ENCODE data around the gene DCST1. TPM values are rescaled to one million over a fixed set of nuclear protein-coding genes. Genes with fewer than 3 reads are reported as not detected.
"Not testable (repeated sequence)": the region's sequence is repeated elsewhere in the genome, so short reads cannot be mapped to it uniquely, and the experiment has no call there.

Gene DCST1, protein sequence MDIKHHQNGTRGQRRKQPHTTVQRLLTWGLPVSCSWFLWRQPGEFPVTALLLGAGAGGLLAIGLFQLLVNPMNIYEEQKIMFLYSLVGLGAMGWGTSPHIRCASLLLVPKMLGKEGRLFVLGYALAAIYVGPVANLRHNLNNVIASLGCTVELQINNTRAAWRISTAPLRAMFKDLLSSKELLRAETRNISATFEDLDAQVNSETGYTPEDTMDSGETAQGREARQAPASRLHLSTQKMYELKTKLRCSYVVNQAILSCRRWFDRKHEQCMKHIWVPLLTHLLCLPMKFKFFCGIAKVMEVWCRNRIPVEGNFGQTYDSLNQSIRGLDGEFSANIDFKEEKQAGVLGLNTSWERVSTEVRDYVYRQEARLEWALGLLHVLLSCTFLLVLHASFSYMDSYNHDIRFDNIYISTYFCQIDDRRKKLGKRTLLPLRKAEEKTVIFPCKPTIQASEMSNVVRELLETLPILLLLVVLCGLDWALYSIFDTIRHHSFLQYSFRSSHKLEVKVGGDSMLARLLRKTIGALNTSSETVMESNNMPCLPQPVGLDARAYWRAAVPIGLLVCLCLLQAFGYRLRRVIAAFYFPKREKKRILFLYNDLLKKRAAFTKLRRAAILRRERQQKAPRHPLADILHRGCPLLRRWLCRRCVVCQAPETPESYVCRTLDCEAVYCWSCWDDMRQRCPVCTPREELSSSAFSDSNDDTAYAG
- not detected for polyA plus RNA-seq

DNA sequence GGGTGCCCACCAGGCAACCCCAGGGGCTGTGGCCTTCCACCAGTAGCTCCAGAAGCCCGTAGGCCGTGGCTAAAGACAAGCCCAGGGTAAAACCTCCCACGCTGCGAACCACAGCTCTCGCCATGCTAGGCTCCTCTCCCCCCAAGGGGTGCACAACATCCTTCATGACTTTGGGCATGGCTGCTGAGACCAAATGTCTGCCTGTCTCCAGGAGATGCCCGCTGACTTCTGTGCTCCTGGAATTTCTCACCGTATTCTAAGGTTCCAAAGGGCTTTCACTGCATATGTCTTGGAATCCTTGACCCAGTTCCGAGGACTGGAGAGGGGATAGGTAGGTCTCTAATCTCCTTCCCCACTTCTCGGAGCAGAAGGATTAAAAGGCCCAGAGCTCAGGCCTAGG, at the start of gene DCST1, which contains the start of gene DCST2:
TSS of gene DCST1 (plus strand) at position 301 of the 400 bp plus-strand sequence. CDS start 213 bp downstream, outside the sequence.
TSS of gene DCST2 (minus strand) at position 258 of the 400 bp plus-strand sequence. CDS start at position 178, 80 bp downstream.
- Mint-ChIP-seq H3K27ac (no peak within 1 kb of the TSS), H3K9me3 (peaks cover 0 to 4% (median 0%) of the 10 kb centered on the region in 6 donors), H3K36me3 (no peaks in the 10 kb centered on the region), H3K4me3 (no peak within 1 kb of the TSS), H3K27me3 (ENCODE audit: low read depth in 3 of 3) (peaks cover 0 to 5% (median 2%) of the 10 kb centered on the region in 3 donors), H3K4me1 (no peaks in the 10 kb centered on the region)
- no peak for DNase-seq

- not testable (repeated sequence) for H3K27me3 Mint-ChIP-seq (ENCODE audit: low read depth in 3 of 3); H3K27ac Mint-ChIP-seq; H3K4me3 Mint-ChIP-seq; DNase-seq; H3K9me3 Mint-ChIP-seq
- peaks cover 0 to 17% (median 3%) of the 10 kb centered on the region in 3 donors for H3K36me3 Mint-ChIP-seq
- peaks cover 6 to 19% of the 10 kb centered on the region in 2 donors for H3K4me1 Mint-ChIP-seq
Observed at GRCh38 chr1:154986736-154987135, 46.9 kb upstream of the DCST1 start.

GRCh38 chr1:154987326-154987725, 46.3 kb upstream of the DCST1 start:
- no peak overlapping the region for H3K4me3 Mint-ChIP-seq
- H3K36me3 Mint-ChIP-seq, result peaks cover 0 to 17% (median 3%) of the 10 kb centered on the region in 3 donors
- DNase-seq, result no peak
- no peaks in the 10 kb centered on the region for H3K9me3 Mint-ChIP-seq
- H3K4me1 Mint-ChIP-seq, result peaks cover 6 to 19% of the 10 kb centered on the region in 2 donors
- H3K27me3 Mint-ChIP-seq (ENCODE audit: low read depth in 3 of 3), result peaks cover 0 to 2% (median 0%) of the 10 kb centered on the region in 3 donors
- no peak overlapping the region for H3K27ac Mint-ChIP-seq

- no peaks in the 10 kb centered on the region for H3K9me3 Mint-ChIP-seq
- H3K36me3 Mint-ChIP-seq, result peaks cover 0 to 17% (median 3%) of the 10 kb centered on the region in 3 donors
- DNase-seq, result no peak
- peaks cover 0 to 4% (median 0%) of the 10 kb centered on the region in 3 donors for H3K27me3 Mint-ChIP-seq (ENCODE audit: low read depth in 3 of 3)
- peaks cover 6 to 19% of the 10 kb centered on the region in 2 donors for H3K4me1 Mint-ChIP-seq
- H3K4me3 Mint-ChIP-seq, result no peak overlapping the region
- peak overlapping the region in 1 of 6 donors; percentile 61 for H3K27ac Mint-ChIP-seq
Observed at GRCh38 chr1:154988058-154988954, 45.3 kb upstream of the DCST1 start.

DNA sequence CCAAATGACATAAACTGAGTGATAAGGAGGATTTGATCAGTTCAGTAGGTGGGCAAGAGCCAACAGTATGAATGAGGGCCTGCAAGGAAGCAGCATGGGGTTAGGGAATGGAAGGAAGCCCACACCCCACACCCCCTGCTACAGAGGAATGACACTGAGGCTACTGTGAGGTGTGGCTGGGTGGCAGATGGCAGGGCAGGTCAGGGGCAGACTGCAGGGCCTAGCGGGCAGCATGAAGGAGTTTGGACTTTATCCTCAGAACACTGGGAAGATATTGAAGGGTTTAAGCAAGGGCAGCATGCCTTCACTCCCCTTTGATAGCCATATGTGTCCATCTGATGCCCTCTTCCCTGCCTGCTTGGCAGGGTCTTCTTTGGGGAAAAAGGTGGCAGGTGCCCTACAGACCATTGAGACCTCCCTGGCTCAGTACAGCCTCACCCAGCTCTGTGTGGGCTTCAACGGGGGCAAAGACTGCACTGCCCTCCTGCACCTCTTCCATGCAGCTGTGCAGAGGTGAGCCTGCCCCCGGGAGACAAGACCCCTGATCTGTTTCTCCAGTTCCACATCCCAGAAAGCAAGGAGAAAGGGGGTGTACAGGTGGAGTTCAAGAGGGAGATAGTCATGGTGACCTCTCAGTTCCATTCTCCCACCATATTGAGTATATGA, 44.3 kb upstream of the DCST1 start:
- no peak for DNase-seq
- H3K4me1 Mint-ChIP-seq, result peaks cover 6 to 19% of the 10 kb centered on the region in 2 donors
- no peak overlapping the region for H3K4me3 Mint-ChIP-seq
- peaks cover 0 to 17% (median 3%) of the 10 kb centered on the region in 3 donors for H3K36me3 Mint-ChIP-seq
- H3K27me3 Mint-ChIP-seq (ENCODE audit: low read depth in 3 of 3), result peaks cover 0 to 6% (median 0%) of the 10 kb centered on the region in 3 donors
- peak overlapping the region in 2 of 6 donors; percentile 29 to 61 for H3K27ac Mint-ChIP-seq
- no peaks in the 10 kb centered on the region for H3K9me3 Mint-ChIP-seq

DNA sequence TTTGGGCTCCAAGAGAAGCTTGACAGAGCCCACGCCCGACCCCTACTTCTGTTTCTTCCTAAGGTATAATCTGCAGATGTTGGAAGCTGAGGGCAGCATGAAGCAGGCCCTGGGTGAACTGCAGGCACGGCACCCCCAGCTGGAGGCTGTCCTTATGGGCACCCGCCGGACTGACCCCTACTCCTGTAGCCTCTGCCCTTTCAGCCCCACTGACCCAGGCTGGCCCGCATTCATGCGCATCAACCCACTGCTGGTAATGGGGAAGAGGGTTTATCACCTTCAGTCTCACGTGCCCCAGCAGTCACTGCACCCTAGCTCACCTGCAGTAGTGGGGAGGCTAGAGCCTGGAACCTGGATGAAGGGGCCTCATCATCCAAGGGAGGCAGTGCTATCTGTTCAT, 43.3 kb upstream of the DCST1 start:
- Mint-ChIP-seq H3K27me3 (ENCODE audit: low read depth in 3 of 3) (peaks cover 0 to 6% (median 0%) of the 10 kb centered on the region in 3 donors), H3K4me3 (no peak overlapping the region), H3K9me3 (no peaks in the 10 kb centered on the region), H3K4me1 (peaks cover 6 to 19% of the 10 kb centered on the region in 2 donors), H3K36me3 (peaks cover 0 to 17% (median 3%) of the 10 kb centered on the region in 3 donors), H3K27ac (no peak overlapping the region)
- DNase-seq, result no peak

GRCh38 chr1:154992721-154993571, 40.7 kb upstream of the DCST1 start:
- peaks cover 0 to 6% (median 2%) of the 10 kb centered on the region in 3 donors for H3K27me3 Mint-ChIP-seq (ENCODE audit: low read depth in 3 of 3)
- no peak overlapping the region for H3K27ac Mint-ChIP-seq
- peaks cover 6 to 19% of the 10 kb centered on the region in 2 donors for H3K4me1 Mint-ChIP-seq
- H3K9me3 Mint-ChIP-seq, result no peaks in the 10 kb centered on the region
- DNase-seq, result no peak
- H3K4me3 Mint-ChIP-seq, result no peak overlapping the region
- H3K36me3 Mint-ChIP-seq, result peaks cover 0 to 15% (median 3%) of the 10 kb centered on the region in 3 donors

- H3K4me3 Mint-ChIP-seq, result no peak within 1 kb of the TSS
- H3K36me3 Mint-ChIP-seq, result peaks cover 0 to 9% (median 3%) of the 10 kb centered on the region in 3 donors
- peaks cover 0 to 6% (median 2%) of the 10 kb centered on the region in 3 donors for H3K27me3 Mint-ChIP-seq (ENCODE audit: low read depth in 3 of 3)
- peaks cover 10 to 13% of the 10 kb centered on the region in 2 donors for H3K4me1 Mint-ChIP-seq
- H3K27ac Mint-ChIP-seq, result no peak within 1 kb of the TSS
- H3K9me3 Mint-ChIP-seq, result no peaks in the 10 kb centered on the region
- no peak for DNase-seq
Observed at GRCh38 chr1:154993572-154994268, 39.9 kb upstream of the DCST1 start, which contains the start of gene LENEP. LENEP (plus strand) TSS chr1:154993586; CDS start chr1:154993608, 22 bp downstream.

DNA sequence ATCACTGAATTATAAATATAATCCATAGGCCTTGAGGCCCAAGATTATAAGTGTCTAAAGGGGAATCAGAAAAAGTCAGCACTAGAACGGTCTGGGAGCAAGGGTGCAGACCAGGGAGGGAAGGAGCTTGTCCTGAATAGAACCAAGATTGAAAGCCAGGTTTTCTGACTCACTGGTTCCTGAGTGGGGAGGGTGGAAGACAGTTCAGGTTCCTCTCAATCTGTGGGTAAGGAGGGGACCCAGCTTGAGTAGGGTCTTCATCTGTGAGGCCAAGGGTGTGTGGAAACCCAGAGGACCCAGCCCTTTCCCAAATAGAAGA, 39.4 kb upstream of the DCST1 start:
- Mint-ChIP-seq H3K9me3 (no peaks in the 10 kb centered on the region), H3K27ac (no peak overlapping the region), H3K36me3 (peaks cover 0 to 4% (median 0%) of the 10 kb centered on the region in 3 donors)

DNA sequence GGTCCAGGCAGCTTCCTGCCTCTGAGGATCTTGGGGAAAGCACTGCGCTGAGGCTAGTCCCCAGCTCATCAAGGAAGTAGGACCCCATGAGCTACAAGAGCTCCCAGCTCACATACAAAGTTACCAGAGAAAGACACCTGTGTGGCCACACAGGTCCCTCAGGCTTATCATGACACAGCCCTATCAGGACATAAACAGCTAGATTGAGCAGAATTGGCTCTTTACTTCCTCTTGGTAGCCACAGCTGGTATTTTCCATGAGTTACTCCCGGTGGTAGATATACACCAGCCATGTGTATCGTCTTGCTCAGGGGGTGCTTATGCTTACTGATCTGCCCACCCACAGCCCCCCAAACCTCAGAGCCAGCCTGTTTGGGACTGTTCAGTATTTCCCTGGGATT, 39.0 kb upstream of the DCST1 start:
- Mint-ChIP-seq H3K27me3 (ENCODE audit: low read depth in 3 of 3) (peaks cover 0 to 4% (median 2%) of the 10 kb centered on the region in 3 donors), H3K9me3 (no peaks in the 10 kb centered on the region), H3K36me3 (peaks cover 0 to 3% (median 0%) of the 10 kb centered on the region in 3 donors), H3K4me3 (no peak overlapping the region), H3K27ac (no peak overlapping the region), H3K4me1 (peaks cover 11 to 12% of the 10 kb centered on the region in 2 donors)
- no peak for DNase-seq

More for the DNA sequence above, 39.4 kb upstream of the DCST1 start:
- peaks cover 0 to 4% (median 2%) of the 10 kb centered on the region in 3 donors for H3K27me3 Mint-ChIP-seq (ENCODE audit: low read depth in 3 of 3)
- no peak for DNase-seq
- no peak overlapping the region for H3K4me3 Mint-ChIP-seq
- H3K4me1 Mint-ChIP-seq, result peaks cover 11 to 13% of the 10 kb centered on the region in 2 donors

- not testable (repeated sequence) for DNase-seq; H3K9me3 Mint-ChIP-seq; H3K36me3 Mint-ChIP-seq; H3K27ac Mint-ChIP-seq; H3K4me3 Mint-ChIP-seq; H3K27me3 Mint-ChIP-seq (ENCODE audit: low read depth in 3 of 3)
- peaks cover 17 to 18% of the 10 kb centered on the region in 2 donors for H3K4me1 Mint-ChIP-seq
Observed at GRCh38 chr1:154995301-154995983, 38.2 kb upstream of the DCST1 start.
